Effector memory CD8-positive, alpha-beta T cell (primary cell): Measurements from ENCODE around the gene ABCB8.

Experiments used
- ATAC-seq: fragments of 150-1000 bp; cut with Tn5 transposase; replicated peaks from 2 replicates; pipeline ENCODE4 v1.10.0; 2021; ENCODE audit warnings: mild to moderate bottlenecking, moderate library complexity
- DNase-seq, 3 experiments: peaks; one replicate each; pipeline ENCODE4 v3.0.0; 2021
- H3K27ac Mint-ChIP-seq, 2 donors: one replicate each; pipeline ENCODE4 v1.8.0; 2022; ENCODE audit warnings: mild to moderate bottlenecking in 2 of 2, mixed read lengths in 2 of 2, moderate library complexity in 2 of 2
- H3K27me3 Mint-ChIP-seq, 2 donors: one replicate each; pipeline ENCODE4 v1.8.0; 2022; ENCODE audit warnings: mixed read lengths in 2 of 2
- H3K36me3 Mint-ChIP-seq: one replicate; pipeline ENCODE4 v1.8.0; 2022; ENCODE audit warnings: mild to moderate bottlenecking, moderate library complexity, mixed read lengths; ENCODE audit not compliant: insufficient read depth
- H3K4me1 Mint-ChIP-seq, 2 donors: one replicate each; pipeline ENCODE4 v1.8.0; 2022; ENCODE audit warnings: low read depth in 2 of 2, mixed read lengths in 2 of 2
- H3K4me3 Mint-ChIP-seq, 2 donors: one replicate each; pipeline ENCODE4 v1.8.0; 2022; ENCODE audit warnings: mild to moderate bottlenecking in 2 of 2, mixed read lengths in 2 of 2, moderate library complexity in 2 of 2
- H3K9me3 Mint-ChIP-seq, 2 donors: one replicate each; pipeline ENCODE4 v1.8.0; 2022; ENCODE audit warnings: mixed read lengths in 2 of 2

ABCB8 gene

GRCh38 chr7:151082141-151083070 is 54.2 kb downstream of the ABCB8 start:
- DNase-seq, result no peak
- no peaks in the 10 kb centered on the region for H3K9me3 Mint-ChIP-seq
- ATAC-seq, result no peak
- peaks cover 15% of the 10 kb centered on the region for H3K36me3 Mint-ChIP-seq
- peaks cover 0 to 9% of the 10 kb centered on the region in 2 donors for H3K27me3 Mint-ChIP-seq
- H3K4me1 Mint-ChIP-seq, result peaks cover 32 to 34% of the 10 kb centered on the region in 2 donors
- H3K4me3 Mint-ChIP-seq, result peak overlapping the region; percentile 94 to 95
- H3K27ac Mint-ChIP-seq, result peak overlapping the region; percentile 92 to 96

GRCh38 chr7:151083071-151083823 is 55.0 kb downstream of the ABCB8 start, which contains the start of gene TMUB1:
TMUB1 (minus strand) TSS chr7:151083493; CDS start chr7:151082563, 930 bp downstream.
- Mint-ChIP-seq H3K9me3 (no peaks in the 10 kb centered on the region), H3K4me3 (peak within 1 kb of the TSS; percentile 94 to 95), H3K36me3 (peaks cover 12% of the 10 kb centered on the region), H3K4me1 (peaks cover 30 to 35% of the 10 kb centered on the region in 2 donors), H3K27me3 (peaks cover 0 to 9% of the 10 kb centered on the region in 2 donors), H3K27ac (peak within 1 kb of the TSS; percentile 92 to 96)
- ATAC-seq, result peak; percentile 67
- DNase-seq, result peak; percentile 82 to 89 (median 87)

- Mint-ChIP-seq H3K36me3 (peaks cover 11% of the 10 kb centered on the region), H3K9me3 (no peaks in the 10 kb centered on the region), H3K27me3 (peaks cover 0 to 9% of the 10 kb centered on the region in 2 donors), H3K4me1 (peaks cover 29 to 33% of the 10 kb centered on the region in 2 donors), H3K4me3 (peak overlapping the region; percentile 94 to 95), H3K27ac (peak overlapping the region; percentile 92 to 96)
- no peak for DNase-seq
- ATAC-seq, result no peak
These were observed 55.5 kb downstream of the ABCB8 start for GRCh38 chr7:151083824-151084160.

GRCh38 chr7:151085329-151085690 is 57.1 kb downstream of the ABCB8 start:
- H3K4me1 Mint-ChIP-seq, result peaks cover 27 to 35% of the 10 kb centered on the region in 2 donors
- H3K27ac Mint-ChIP-seq, result peak overlapping the region; percentile 84 to 96
- H3K9me3 Mint-ChIP-seq, result no peaks in the 10 kb centered on the region
- peaks cover 0 to 9% of the 10 kb centered on the region in 2 donors for H3K27me3 Mint-ChIP-seq
- H3K4me3 Mint-ChIP-seq, result peak overlapping the region; percentile 94 to 95
- no peak for ATAC-seq
- H3K36me3 Mint-ChIP-seq, result peaks cover 11% of the 10 kb centered on the region
- no peak for DNase-seq

- H3K27me3 Mint-ChIP-seq, result peaks cover 0 to 9% of the 10 kb centered on the region in 2 donors
- H3K36me3 Mint-ChIP-seq, result peaks cover 11% of the 10 kb centered on the region
- peaks cover 27 to 35% of the 10 kb centered on the region in 2 donors for H3K4me1 Mint-ChIP-seq
- H3K27ac Mint-ChIP-seq, result peak within 1 kb of the TSS; percentile 84 to 96
- peak within 1 kb of the TSS; percentile 94 to 95 for H3K4me3 Mint-ChIP-seq
- ATAC-seq, result peak; percentile 1
- no peaks in the 10 kb centered on the region for H3K9me3 Mint-ChIP-seq
- DNase-seq, result peak in 1 of 3 experiments; percentile 25
These were observed 57.7 kb downstream of the ABCB8 start, which contains the start of gene AGAP3 for GRCh38 chr7:151085691-151086620. AGAP3 (plus strand) TSS chr7:151086475; CDS start chr7:151086742, 267 bp downstream.

GRCh38 chr7:151086802-151087244 is 58.6 kb downstream of the ABCB8 start:
- H3K36me3 Mint-ChIP-seq, result peaks cover 11% of the 10 kb centered on the region
- peak overlapping the region; percentile 77 to 83 for H3K4me3 Mint-ChIP-seq
- peaks cover 0 to 9% of the 10 kb centered on the region in 2 donors for H3K27me3 Mint-ChIP-seq
- ATAC-seq, result no peak
- no peaks in the 10 kb centered on the region for H3K9me3 Mint-ChIP-seq
- H3K4me1 Mint-ChIP-seq, result peaks cover 27 to 37% of the 10 kb centered on the region in 2 donors
- DNase-seq, result no peak
- peak overlapping the region in 1 of 2 donors; percentile 22 for H3K27ac Mint-ChIP-seq

- Mint-ChIP-seq H3K27ac (peak overlapping the region; percentile 22 to 72), H3K9me3 (no peaks in the 10 kb centered on the region), H3K36me3 (peaks cover 11% of the 10 kb centered on the region), H3K27me3 (peaks cover 0 to 9% of the 10 kb centered on the region in 2 donors), H3K4me1 (peaks cover 27 to 37% of the 10 kb centered on the region in 2 donors), H3K4me3 (peak overlapping the region; percentile 77 to 83)
- ATAC-seq (peak; percentile 15), DNase-seq (peak in 1 of 3 experiments; percentile 30)
These were observed 59.2 kb downstream of the ABCB8 start for GRCh38 chr7:151087245-151088018.

GRCh38 chr7:151088019-151088855 is 60.0 kb downstream of the ABCB8 start:
- peaks cover 0 to 9% of the 10 kb centered on the region in 2 donors for H3K27me3 Mint-ChIP-seq
- peaks cover 20 to 31% of the 10 kb centered on the region in 2 donors for H3K4me1 Mint-ChIP-seq
- peaks cover 5% of the 10 kb centered on the region for H3K36me3 Mint-ChIP-seq
- no peaks in the 10 kb centered on the region for H3K9me3 Mint-ChIP-seq
- ATAC-seq (no peak), DNase-seq (no peak)
- H3K27ac Mint-ChIP-seq, result peak overlapping the region in 1 of 2 donors; percentile 72
- H3K4me3 Mint-ChIP-seq, result peak overlapping the region; percentile 54 to 83

GRCh38 chr7:151088856-151089699 is 60.8 kb downstream of the ABCB8 start:
- peaks cover 0 to 9% of the 10 kb centered on the region in 2 donors for H3K27me3 Mint-ChIP-seq
- peaks cover 5% of the 10 kb centered on the region for H3K36me3 Mint-ChIP-seq
- peak overlapping the region; percentile 33 to 54 for H3K4me3 Mint-ChIP-seq
- DNase-seq (no peak), ATAC-seq (no peak)
- peaks cover 20 to 28% of the 10 kb centered on the region in 2 donors for H3K4me1 Mint-ChIP-seq
- H3K27ac Mint-ChIP-seq, result peak overlapping the region in 1 of 2 donors; percentile 30
- H3K9me3 Mint-ChIP-seq, result no peaks in the 10 kb centered on the region

- H3K27ac Mint-ChIP-seq, result no peak overlapping the region
- H3K9me3 Mint-ChIP-seq, result no peaks in the 10 kb centered on the region
- peaks cover 0 to 5% of the 10 kb centered on the region in 2 donors for H3K27me3 Mint-ChIP-seq
- H3K4me1 Mint-ChIP-seq, result peaks cover 15 to 24% of the 10 kb centered on the region in 2 donors
- DNase-seq (no peak), ATAC-seq (no peak)
- no peak overlapping the region for H3K4me3 Mint-ChIP-seq
- peaks cover 8% of the 10 kb centered on the region for H3K36me3 Mint-ChIP-seq
These were observed 61.9 kb downstream of the ABCB8 start for GRCh38 chr7:151089893-151090730.
